Measurements from ENCODE around the gene C19orf73.
A peak's percentile ranks its signal among the peaks of the same experiment; 100 is the strongest.

C19orf73 gene

GRCh38 chr19:49118565-49119410 is at the start of gene C19orf73:
Gene C19orf73, minus strand, starts transcription at chr19:49119143. Its CDS starts 121 bp downstream, at chr19:49119022.
- peak; percentile 91 to 93 for DNase-seq (ENCODE audit: low read depth in 2 of 2)

DNA sequence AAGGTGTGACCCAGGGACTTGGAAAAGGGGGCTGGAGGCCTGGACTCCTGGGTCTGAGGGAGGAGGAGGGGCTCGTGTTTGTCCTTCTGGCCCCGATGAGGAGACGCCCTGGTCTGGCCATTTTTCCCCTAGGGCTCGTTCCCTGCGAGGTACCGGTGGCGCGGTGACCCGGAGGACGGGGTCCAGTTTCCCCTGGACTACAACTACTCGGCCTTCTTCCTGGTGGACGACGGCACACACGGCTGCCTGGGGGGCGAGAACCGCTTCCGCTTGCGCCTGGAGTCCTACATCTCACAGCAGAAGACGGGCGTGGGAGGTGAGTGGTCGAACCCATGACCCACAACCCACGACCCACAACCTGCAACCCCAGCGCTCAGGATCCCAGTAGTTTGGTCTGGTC is 49.5 kb upstream of the C19orf73 start:
- DNase-seq (ENCODE audit: low read depth in 2 of 2): no peak

DNA sequence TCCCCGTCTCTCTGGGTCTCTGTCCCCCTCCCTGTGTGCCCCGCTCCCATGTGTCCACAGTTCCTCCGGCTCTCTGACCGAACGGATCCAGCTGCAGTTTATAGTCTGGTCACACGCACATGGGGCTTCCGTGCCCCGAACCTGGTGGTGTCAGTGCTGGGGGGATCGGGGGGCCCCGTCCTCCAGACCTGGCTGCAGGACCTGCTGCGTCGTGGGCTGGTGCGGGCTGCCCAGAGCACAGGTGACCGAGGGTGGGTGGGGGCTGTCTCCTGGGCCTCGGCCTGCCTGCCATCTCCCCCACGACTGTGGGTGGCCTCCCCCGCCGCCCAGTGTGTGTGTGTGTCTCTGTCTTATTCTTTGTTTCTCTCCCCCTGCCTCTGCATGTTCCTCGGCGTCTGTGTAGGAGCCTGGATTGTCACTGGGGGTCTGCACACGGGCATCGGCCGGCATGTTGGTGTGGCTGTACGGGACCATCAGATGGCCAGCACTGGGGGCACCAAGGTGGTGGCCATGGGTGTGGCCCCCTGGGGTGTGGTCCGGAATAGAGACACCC is 49.0 kb upstream of the C19orf73 start:
- DNase-seq (ENCODE audit: low read depth in 2 of 2): no peak

- no peak for DNase-seq (ENCODE audit: low read depth in 2 of 2)
These were observed 46.9 kb upstream of the C19orf73 start for GRCh38 chr19:49165865-49166301.

GRCh38 chr19:49165111-49165750 is 46.3 kb upstream of the C19orf73 start:
- DNase-seq (ENCODE audit: low read depth in 2 of 2): no peak

GRCh38 chr19:49161987-49162386 is 43.0 kb upstream of the C19orf73 start:
- no peak for DNase-seq (ENCODE audit: low read depth in 2 of 2)

DNA sequence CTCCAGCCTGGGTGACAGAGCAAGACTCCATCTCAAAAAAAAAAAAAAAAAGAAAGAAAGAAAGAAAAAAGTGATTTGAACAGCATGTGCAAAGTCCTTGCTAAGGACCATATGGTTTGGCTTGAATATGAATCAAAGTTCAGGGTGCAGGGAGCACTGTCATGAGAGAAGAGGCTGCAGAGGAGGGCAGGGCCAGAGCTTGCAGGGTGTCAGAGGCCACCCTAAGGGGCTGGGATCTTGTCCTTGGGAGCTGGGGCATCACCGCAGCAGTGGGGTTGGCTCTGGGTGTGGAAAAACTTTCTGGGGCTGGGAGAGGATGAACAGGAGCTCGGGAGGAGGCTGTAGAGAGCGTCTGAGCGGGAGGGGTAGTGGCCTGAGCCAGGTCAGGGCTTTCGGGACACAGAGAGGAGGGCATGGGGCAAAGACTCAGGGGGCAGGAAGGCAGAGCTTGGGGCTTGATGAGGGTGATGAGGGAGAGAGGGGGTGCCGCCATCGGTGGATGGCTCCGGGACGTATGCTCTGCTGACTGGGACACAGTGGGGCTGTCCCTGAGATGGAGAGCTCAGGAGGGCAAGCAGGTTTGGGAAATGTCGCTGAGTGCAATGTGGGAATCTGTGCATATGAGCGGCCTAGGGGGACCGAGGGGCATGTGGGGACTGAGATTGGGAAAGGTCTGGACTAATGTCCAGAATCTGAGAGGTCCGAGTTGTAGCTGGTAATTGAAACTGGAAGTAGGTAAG is 41.7 kb upstream of the C19orf73 start:
- DNase-seq (ENCODE audit: low read depth in 2 of 2): no peak

GRCh38 chr19:49157445-49158224 is 38.7 kb upstream of the C19orf73 start, which contains the start of gene TRPM4:
Gene TRPM4, plus strand, starts transcription at chr19:49157792. Its CDS starts 75 bp downstream, at chr19:49157867.
- DNase-seq (ENCODE audit: low read depth in 2 of 2): peak; percentile 60 to 63

- DNase-seq (ENCODE audit: low read depth in 2 of 2): no peak
These were observed 36.9 kb upstream of the C19orf73 start for GRCh38 chr19:49155820-49156346.

- DNase-seq (ENCODE audit: low read depth in 2 of 2): no peak
These were observed 36.3 kb upstream of the C19orf73 start, which contains the start of gene HRC for GRCh38 chr19:49155005-49155819. Gene HRC, minus strand, starts transcription at chr19:49155396. Its CDS starts 159 bp downstream, at chr19:49155237.

- no peak for DNase-seq (ENCODE audit: low read depth in 2 of 2)
These were observed 35.3 kb upstream of the C19orf73 start for GRCh38 chr19:49154279-49154678.

GRCh38 chr19:49153167-49153809 is 34.3 kb upstream of the C19orf73 start:
- DNase-seq (ENCODE audit: low read depth in 2 of 2): no peak

DNA sequence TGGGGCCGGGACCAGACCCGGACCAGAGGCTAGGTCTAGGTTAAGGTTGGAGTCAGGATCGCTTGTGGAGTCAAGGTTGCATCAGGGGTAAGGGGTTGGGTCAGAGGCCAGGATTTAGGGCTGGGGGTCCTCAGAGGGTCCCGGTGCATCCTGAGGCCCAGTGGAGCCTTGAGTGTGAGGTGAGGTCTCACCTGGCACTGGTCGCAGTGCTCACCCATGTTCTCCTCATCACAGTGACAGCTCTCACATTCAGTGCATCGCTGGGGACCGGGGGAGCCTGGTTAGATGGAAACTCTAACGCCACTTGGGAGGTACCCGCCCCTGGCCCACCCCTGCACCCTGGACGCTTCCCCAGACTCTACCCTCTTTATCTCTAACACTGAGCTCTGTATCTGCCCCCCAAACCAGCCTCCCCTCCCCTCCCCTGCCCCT is 33.2 kb upstream of the C19orf73 start:
- no peak for DNase-seq (ENCODE audit: low read depth in 2 of 2)

GRCh38 chr19:49151267-49152118 is 32.5 kb upstream of the C19orf73 start:
- DNase-seq (ENCODE audit: low read depth in 2 of 2): peak in 1 of 2 donors; percentile 56

DNA sequence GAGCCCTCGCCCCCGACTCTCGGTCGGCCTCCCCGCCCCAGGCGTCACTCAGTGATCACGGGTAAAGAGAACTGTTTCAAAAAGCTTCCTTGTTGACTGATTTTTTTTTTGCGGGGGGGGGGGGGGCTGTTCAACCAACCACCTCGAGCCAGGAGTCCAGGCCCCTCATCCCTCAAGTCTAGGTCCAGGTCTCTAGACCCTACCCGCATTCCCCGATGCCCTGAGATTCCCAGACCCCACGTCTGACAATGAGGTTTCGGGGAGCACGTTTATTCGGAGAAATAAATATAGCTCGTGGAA is 32.0 kb upstream of the C19orf73 start:
- DNase-seq (ENCODE audit: low read depth in 2 of 2): no peak

GRCh38 chr19:49150106-49150943 is 31.4 kb upstream of the C19orf73 start:
- peak in 1 of 2 donors; percentile 20 for DNase-seq (ENCODE audit: low read depth in 2 of 2)

- no peak for DNase-seq (ENCODE audit: low read depth in 2 of 2)
These were observed 30.7 kb upstream of the C19orf73 start for GRCh38 chr19:49149652-49150105.

All from stimulated activated CD4-positive, alpha-beta T cell treated with anti-CD3 and anti-CD28 coated beads, Interleukin-4, amount 100 ng/mL, for 48 hours (primary cell).